HL-60 (cell line): ENCODE data around the gene ACTR3C.
"Not testable (repeated sequence)": the region's sequence is repeated elsewhere in the genome, so short reads cannot be mapped to it uniquely, and the experiment has no call there.

Experiments
- DNase-seq, 2 experiments: peaks; one replicate each; pipeline ENCODE4 v3.0.0-alpha.2; 2010 to 2020; ENCODE audit warnings: low read depth in 1 of 2, low spot score in 1 of 2
- H3K27ac ChIP-seq: fragments of 250-450 bp; sonication (Bioruptor Pico); replicated peaks from 2 replicates; pipeline ENCODE4 v1.5.1; 2020; ENCODE audit warnings: mild to moderate bottlenecking, moderate library complexity
- H3K27me3 ChIP-seq: fragments of 250-450 bp; sonication (Bioruptor Pico); 2 replicates; pipeline ENCODE4 v1.5.1; 2021; ENCODE audit warnings: mild to moderate bottlenecking, moderate library complexity; ENCODE audit not compliant: insufficient read depth, poor library complexity, severe bottlenecking
- H3K4me3 ChIP-seq: replicated peaks from 2 replicates; pipeline ENCODE4 v1.5.1; 2011; ENCODE audit warnings: mild to moderate bottlenecking, control low read depth, low read length; ENCODE audit not compliant: insufficient read depth
- CTCF ChIP-seq: IDR thresholded peaks from one replicate; pipeline ENCODE4 v1.5.1; 2011; ENCODE audit warnings: low read length, control low read depth, inconsistent platforms; ENCODE audit not compliant: insufficient read depth

Gene ACTR3C

GRCh38 chr7:150276132-150276695 is 47.1 kb downstream of the ACTR3C start:
- not testable (repeated sequence) for H3K27me3 ChIP-seq, H3K4me3 ChIP-seq, H3K27ac ChIP-seq
- TF ChIP-seq CTCF, result peak; percentile 38
- DNase-seq, result peak in 1 of 2 experiments; percentile 11

- not testable (repeated sequence) for H3K4me3 ChIP-seq, H3K27ac ChIP-seq, DNase-seq, H3K27me3 ChIP-seq
Observed at GRCh38 chr7:150271898-150272297, 51.4 kb downstream of the ACTR3C start.

GRCh38 chr7:150270101-150270824 is 53.1 kb downstream of the ACTR3C start:
- not testable (repeated sequence) for DNase-seq, H3K4me3 ChIP-seq, H3K27me3 ChIP-seq

DNA sequence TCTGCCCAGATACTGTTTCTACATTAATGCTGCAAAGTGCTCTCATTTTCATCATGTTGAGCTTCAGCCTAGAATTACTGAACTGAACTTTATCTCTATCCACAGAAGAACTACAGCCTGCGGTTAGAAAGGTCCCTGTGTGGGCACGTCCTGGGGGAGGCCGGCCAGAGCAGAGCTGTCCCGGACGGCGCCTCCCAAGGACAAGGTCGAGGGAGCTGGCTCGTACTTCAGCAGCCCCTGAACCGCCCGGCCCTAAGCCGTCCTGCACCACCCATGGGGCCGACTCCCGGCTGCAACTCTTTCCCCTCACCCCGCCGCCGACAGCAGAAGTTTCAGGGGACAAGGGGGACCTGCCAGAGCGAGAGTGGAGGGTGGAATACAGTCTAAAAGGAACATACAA is 54.5 kb downstream of the ACTR3C start:
- not testable (repeated sequence) for DNase-seq, H3K27ac ChIP-seq, H3K27me3 ChIP-seq, H3K4me3 ChIP-seq

More at GRCh38 chr7:150270101-150270824, 53.1 kb downstream of the ACTR3C start:
- not testable (repeated sequence) for H3K27ac ChIP-seq

DNA sequence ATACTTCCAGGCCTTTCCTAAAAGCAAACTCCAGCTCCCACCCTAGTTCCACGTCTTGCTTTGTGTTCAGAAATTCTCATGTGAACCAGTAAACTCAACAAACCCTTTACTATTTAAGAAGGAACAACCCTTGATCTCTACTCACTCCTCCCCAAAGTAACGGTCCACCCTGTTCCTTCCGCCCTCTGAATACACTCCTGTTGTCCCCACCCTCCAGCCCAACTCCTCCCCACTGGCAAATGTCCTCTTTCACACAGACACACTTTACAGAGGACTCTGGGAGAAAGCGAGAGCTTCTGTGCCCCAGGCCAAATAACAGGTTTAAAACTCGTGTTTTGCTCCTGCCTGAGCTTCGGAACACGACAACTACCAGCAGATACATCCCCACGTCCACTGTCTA is 55.1 kb downstream of the ACTR3C start:
- H3K27me3 ChIP-seq, H3K4me3 ChIP-seq, H3K27ac ChIP-seq, DNase-seq: not testable (repeated sequence)

DNA sequence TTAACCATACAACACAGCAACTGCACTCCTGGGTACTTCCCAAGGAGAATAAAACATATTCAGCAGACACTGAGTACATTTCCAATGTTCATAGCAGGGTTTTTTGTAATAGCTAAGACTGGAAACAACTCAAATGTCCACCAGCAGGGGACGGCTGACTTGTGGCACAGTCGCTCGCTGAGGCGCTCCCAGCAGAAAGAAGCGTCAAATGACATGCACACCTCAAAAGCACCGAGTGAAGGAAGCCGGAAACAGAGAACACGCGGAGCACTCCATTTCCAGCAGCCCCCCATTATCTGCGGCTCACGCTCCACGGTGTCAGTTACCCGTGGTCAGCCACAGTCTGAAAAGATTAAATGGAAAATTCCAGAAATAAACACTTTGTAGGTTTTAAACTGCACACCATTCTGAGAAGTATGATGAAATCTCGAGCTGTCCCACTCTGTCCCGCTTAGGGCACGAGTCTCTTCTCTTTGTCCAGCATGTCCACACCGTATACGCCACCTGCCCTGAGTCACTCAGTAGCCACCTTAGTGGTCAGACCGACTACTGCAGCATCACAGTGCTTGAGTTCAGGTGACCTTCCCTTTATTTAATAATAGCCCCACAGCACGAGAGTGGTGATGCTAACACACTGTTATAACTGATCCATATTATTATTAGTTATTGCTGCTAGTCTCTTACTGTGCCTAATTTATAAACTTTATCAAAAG is 56.2 kb downstream of the ACTR3C start:
- H3K27me3 ChIP-seq, H3K27ac ChIP-seq, DNase-seq, H3K4me3 ChIP-seq: not testable (repeated sequence)

GRCh38 chr7:150262656-150263055 is 60.7 kb downstream of the ACTR3C start:
- not testable (repeated sequence) for DNase-seq, H3K27ac ChIP-seq, H3K27me3 ChIP-seq, H3K4me3 ChIP-seq

GRCh38 chr7:150247745-150248144 is 75.6 kb downstream of the ACTR3C start:
- DNase-seq, H3K27me3 ChIP-seq, H3K27ac ChIP-seq, H3K4me3 ChIP-seq: not testable (repeated sequence)

GRCh38 chr7:150245208-150245607 is 78.1 kb downstream of the ACTR3C start:
- H3K4me3 ChIP-seq, H3K27me3 ChIP-seq, DNase-seq, H3K27ac ChIP-seq: not testable (repeated sequence)

DNA sequence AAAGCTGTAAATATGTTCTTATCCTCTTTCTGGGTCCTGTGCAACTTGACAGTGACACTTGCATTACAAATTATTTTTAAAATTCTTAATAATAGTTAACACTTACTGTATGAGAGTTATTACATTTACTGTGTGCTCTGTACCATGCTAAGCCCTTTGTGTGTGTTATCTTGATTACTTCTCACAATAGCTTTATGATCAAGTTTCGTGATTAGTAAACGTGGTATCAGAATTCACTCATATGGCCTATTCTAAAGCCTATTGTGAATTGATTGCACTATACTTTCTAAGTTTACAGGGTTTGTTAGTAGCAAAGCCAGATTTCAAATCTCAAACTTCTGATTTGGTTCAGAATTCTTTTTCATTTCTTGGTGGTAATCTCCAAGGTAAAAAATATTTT is 80.4 kb downstream of the ACTR3C start:
- not testable (repeated sequence) for H3K27me3 ChIP-seq, H3K4me3 ChIP-seq, H3K27ac ChIP-seq, DNase-seq

GRCh38 chr7:150225444-150225843 is 97.9 kb downstream of the ACTR3C start:
- H3K27me3 ChIP-seq, H3K27ac ChIP-seq, DNase-seq, H3K4me3 ChIP-seq: not testable (repeated sequence)

- not testable (repeated sequence) for H3K4me3 ChIP-seq, H3K27ac ChIP-seq, DNase-seq, H3K27me3 ChIP-seq
Observed at GRCh38 chr7:150222083-150222972, 101.0 kb downstream of the ACTR3C start.

DNA sequence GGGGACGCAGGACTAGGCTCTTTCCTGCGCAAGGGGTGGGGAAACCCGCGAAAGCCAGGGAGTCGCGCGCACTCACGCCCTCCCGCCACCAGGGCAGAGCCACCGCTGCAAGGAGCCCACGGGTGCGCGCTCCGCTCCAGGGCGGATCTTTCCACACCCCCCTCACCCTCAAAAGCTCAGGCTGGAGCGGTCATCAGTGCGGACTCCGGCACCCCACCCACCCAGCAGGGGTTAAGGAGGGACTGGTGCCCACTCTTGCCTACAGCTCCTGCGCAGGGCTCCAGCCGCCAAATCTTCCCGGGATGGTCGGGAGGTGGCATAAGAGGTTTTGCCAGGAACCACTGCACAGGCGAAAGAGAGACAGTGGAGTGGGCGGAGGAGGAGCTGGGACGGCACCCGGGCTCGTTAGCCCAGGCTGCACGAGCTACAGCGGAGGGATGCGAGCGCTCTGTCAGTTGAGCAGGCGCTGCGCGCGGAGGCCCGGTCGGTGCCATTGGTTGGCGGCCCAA is 102.6 kb downstream of the ACTR3C start:
- not testable (repeated sequence) for H3K27me3 ChIP-seq, DNase-seq, H3K27ac ChIP-seq, H3K4me3 ChIP-seq
